Right atrium auricular region (tissue), 2 donors: ENCODE data around the gene ZBTB20. TPM values are rescaled to one million over a fixed set of nuclear protein-coding genes. Genes with fewer than 3 reads are reported as not detected.

Experiments used
- DNase-seq: peaks from one replicate; pipeline ENCODE4 v3.0.0-alpha.2; 2019; ENCODE audit warnings: low spot score
- H3K27ac ChIP-seq, 2 donors: fragments of 200-600 bp; sonication (generic); 1 replicate in 1 of 2; 2 replicates in 1 of 2; pipeline ENCODE4 v1.5.1; 2016 to 2019
- H3K27me3 ChIP-seq, 2 donors: fragments of 200-600 bp; sonication (generic); one replicate each; pipeline versions ENCODE4 v1.5.1 to v1.6.0; 2017 to 2019
- H3K36me3 ChIP-seq: fragments of 200-600 bp; sonication (generic); one replicate; pipeline ENCODE4 v1.5.1; 2016
- H3K4me1 ChIP-seq, 2 donors: fragments of 200-600 bp; sonication (generic); one replicate each; pipeline versions ENCODE4 v1.5.1 to v1.6.0; 2017 to 2019
- H3K4me3 ChIP-seq, 2 donors: fragments of 200-600 bp; sonication (generic); 1 replicate in 1 of 2; 2 replicates in 1 of 2; pipeline ENCODE4 v1.5.1; 2017 to 2019; ENCODE audit warnings: mild to moderate bottlenecking in 1 of 2, moderate library complexity in 1 of 2
- H3K9me3 ChIP-seq, 2 donors: fragments of 200-600 bp; sonication (generic); one replicate each; pipeline ENCODE4 v1.5.1; 2019
- CTCF ChIP-seq, 2 donors: fragments of 200-600 bp; sonication (generic); IDR thresholded peaks; one replicate each; pipeline ENCODE4 v1.5.1; 2019; ENCODE audit warnings: antibody characterized with exemption in 2 of 2
- total RNA-seq, 2 donors: library from RNA; depleted of rRNA; stranded (reverse); fragments of >200 nt; gene quantifications; one replicate each; pipeline ENCODE4 v1.1.0, GENCODE V29; 2016

Gene ZBTB20
- total RNA-seq, 2 donors from 2014 or later, result 84.6 to 90.8 TPM

- Histone ChIP-seq H3K36me3 (no peaks in the 10 kb centered on the region), H3K4me1 (peaks cover 0 to 39% of the 10 kb centered on the region in 2 donors), H3K27ac (no peak overlapping the region), H3K9me3 (no peaks in the 10 kb centered on the region), H3K27me3 (no peaks in the 10 kb centered on the region), H3K4me3 (no peak overlapping the region)
- TF ChIP-seq CTCF (IDR thresholded peaks at IDR 0.05), result peak in 1 of 2 donors; percentile 27
- DNase-seq, result no peak
Observed at GRCh38 chr3:114597012-114597411, 550.1 kb downstream of the ZBTB20 start.

- peaks cover 0 to 38% of the 10 kb centered on the region in 2 donors for H3K4me1 ChIP-seq
- H3K9me3 ChIP-seq, result no peaks in the 10 kb centered on the region
- no peaks in the 10 kb centered on the region for H3K27me3 ChIP-seq
- no peak overlapping the region for H3K27ac ChIP-seq
- DNase-seq, result no peak
- TF ChIP-seq CTCF (IDR thresholded peaks at IDR 0.05), result no peak
- H3K4me3 ChIP-seq, result no peak overlapping the region
- H3K36me3 ChIP-seq, result no peaks in the 10 kb centered on the region
Observed at GRCh38 chr3:114596147-114596546, 550.9 kb downstream of the ZBTB20 start.

- Histone ChIP-seq H3K27me3 (no peaks in the 10 kb centered on the region), H3K9me3 (no peaks in the 10 kb centered on the region), H3K4me1 (peaks cover 0 to 32% of the 10 kb centered on the region in 2 donors), H3K27ac (no peak overlapping the region), H3K36me3 (no peaks in the 10 kb centered on the region), H3K4me3 (no peak overlapping the region)
- DNase-seq, result no peak
- TF ChIP-seq CTCF (IDR thresholded peaks at IDR 0.05), result no peak
Observed at GRCh38 chr3:114595522-114596028, 551.5 kb downstream of the ZBTB20 start.

DNA sequence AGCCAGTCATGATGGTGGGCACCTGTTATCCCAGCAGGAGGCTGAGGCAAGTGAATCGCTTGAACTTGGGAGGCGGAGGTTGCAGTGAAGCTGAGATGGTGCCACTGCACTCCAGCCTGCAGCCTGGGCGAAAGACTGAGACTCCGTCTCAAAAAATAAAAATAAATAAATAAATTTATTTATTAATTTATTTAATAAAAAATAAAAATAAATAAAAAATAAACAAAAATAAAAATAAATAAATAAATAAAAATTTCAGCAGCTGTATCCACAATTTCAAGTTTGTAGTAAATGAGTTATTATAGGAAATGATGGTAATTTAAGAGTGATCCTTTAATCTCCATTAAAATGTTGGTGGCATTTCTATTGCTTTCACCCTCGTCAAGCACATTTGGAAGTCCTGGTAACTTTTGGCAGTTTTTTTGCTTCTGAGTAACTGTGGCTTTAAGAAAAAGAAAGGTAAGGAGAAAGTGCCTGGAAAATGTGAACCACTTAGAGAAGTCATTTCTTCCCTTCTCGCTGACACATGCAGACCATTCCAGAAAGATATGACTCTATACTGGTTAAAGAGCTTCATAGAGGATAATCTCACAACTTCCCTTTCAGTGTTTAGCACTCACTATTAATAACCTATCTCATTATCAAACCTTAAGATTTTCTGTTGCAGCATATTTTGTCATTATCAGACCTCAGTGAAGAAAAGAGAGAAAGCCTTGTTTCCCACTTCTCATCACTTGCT lies 556.6 kb downstream of the ZBTB20 start:
- H3K27me3 ChIP-seq, result no peaks in the 10 kb centered on the region
- no peaks in the 10 kb centered on the region for H3K9me3 ChIP-seq
- no peaks in the 10 kb centered on the region for H3K36me3 ChIP-seq
- H3K4me3 ChIP-seq, result no peak overlapping the region
- no peak for TF ChIP-seq CTCF (IDR thresholded peaks at IDR 0.05)
- peaks cover 0 to 17% of the 10 kb centered on the region in 2 donors for H3K4me1 ChIP-seq
- no peak overlapping the region for H3K27ac ChIP-seq
- no peak for DNase-seq

- H3K9me3 ChIP-seq, result no peaks in the 10 kb centered on the region
- H3K36me3 ChIP-seq, result no peaks in the 10 kb centered on the region
- DNase-seq, result no peak
- peaks cover 0 to 19% of the 10 kb centered on the region in 2 donors for H3K4me1 ChIP-seq
- H3K27me3 ChIP-seq, result no peaks in the 10 kb centered on the region
- H3K4me3 ChIP-seq, result no peak overlapping the region
- TF ChIP-seq CTCF (IDR thresholded peaks at IDR 0.05), result no peak
- H3K27ac ChIP-seq, result no peak overlapping the region
Observed at GRCh38 chr3:114587986-114588385, 559.1 kb downstream of the ZBTB20 start.
